Caco-2 (cell line): ENCODE measurements around the gene CCT5. TPM values are rescaled to one million over a fixed set of nuclear protein-coding genes. Genes with fewer than 3 reads are reported as not detected.
A peak's percentile ranks its signal among the peaks of the same experiment; 100 is the strongest.

Experiments
- BruUV-seq: library from RNA; stranded (reverse); fragments of 400-500 nt; replicated peaks from 2 replicates; lab custom pipeline; 2021; lab: Mats Ljungman, UMichigan
- CTCF ChIA-PET: fragments of 300-600 bp; sonication (Branson Sonifier 250); formaldehyde crosslinking; loops from one replicate; lab custom pipeline; 2022; ENCODE audit warnings: antibody characterized with exemption; lab: Charles Lee
- POLR2A ChIA-PET: fragments of 300-600 bp; sonication (Branson Sonifier 250); formaldehyde crosslinking; loops from one replicate; lab custom pipeline; 2022; ENCODE audit warnings: antibody characterized with exemption; lab: Charles Lee
- DNase-seq, 2 experiments: peaks; one replicate each; pipeline versions ENCODE4 v3.0.0 to v3.0.0-alpha.2; 2020 to 2022
- H3K27me3 ChIP-seq: replicated peaks from 2 replicates; pipeline ENCODE4 v1.6.0; 2011; ENCODE audit warnings: low read length; ENCODE audit not compliant: control insufficient read depth, insufficient read depth
- H3K36me3 ChIP-seq: 2 replicates; pipeline ENCODE4 v1.5.1; 2011; ENCODE audit warnings: low read length; ENCODE audit not compliant: control insufficient read depth, insufficient read depth
- H3K4me1 ChIP-seq: fragments of 250-450 bp; sonication (Bioruptor Pico); 2 replicates; pipeline ENCODE4 v1.5.1; 2020; ENCODE audit warnings: mild to moderate bottlenecking
- H3K4me3 ChIP-seq: 2 replicates; pipeline ENCODE4 v1.5.1; 2011; ENCODE audit warnings: low read depth, mild to moderate bottlenecking, control low read depth, low read length
- H3K9me3 ChIP-seq: fragments of 250-450 bp; sonication (Bioruptor Pico); 2 replicates; pipeline ENCODE4 v1.5.1; 2020; ENCODE audit warnings: mild to moderate bottlenecking, moderate library complexity
- H3K27ac Mint-ChIP-seq: one replicate; pipeline ENCODE4 v1.8.0; 2022; ENCODE audit warnings: mixed read lengths; ENCODE audit not compliant: unreplicated experiment
- H3K27me3 Mint-ChIP-seq: one replicate; pipeline ENCODE4 v1.8.0; 2022; ENCODE audit warnings: mixed read lengths; ENCODE audit not compliant: insufficient read depth, unreplicated experiment
- H3K36me3 Mint-ChIP-seq: one replicate; pipeline ENCODE4 v1.8.0; 2022; ENCODE audit warnings: mild to moderate bottlenecking, mixed read lengths; ENCODE audit not compliant: insufficient read depth, unreplicated experiment
- H3K4me1 Mint-ChIP-seq: one replicate; pipeline ENCODE4 v1.8.0; 2022; ENCODE audit warnings: low read depth, mixed read lengths; ENCODE audit not compliant: unreplicated experiment
- H3K4me3 Mint-ChIP-seq: one replicate; pipeline ENCODE4 v1.8.0; 2022; ENCODE audit warnings: mild to moderate bottlenecking, moderate library complexity, mixed read lengths; ENCODE audit not compliant: unreplicated experiment
- H3K9me3 Mint-ChIP-seq: one replicate; pipeline ENCODE4 v1.8.0; 2022; ENCODE audit warnings: mixed read lengths; ENCODE audit not compliant: unreplicated experiment
- intact Hi-C: fragments of 100-400 bp; cut with micrococcal nuclease; formaldehyde crosslinking; loops from one replicate; pipeline ENCODE4 v1.10.0; 2022; ENCODE audit not compliant: unreplicated experiment
- total RNA-seq: library from RNA; stranded (reverse); gene quantifications from 2 replicates; pipeline ENCODE4 v1.2.3, GENCODE V29; 2022
- TF ChIP-seq, protein P1 (sequence below), 2 experiments: fragments of 200-600 bp in 1 of 2; IDR thresholded peaks; 1 replicate in 1 of 2; 2 replicates in 1 of 2; pipeline versions ENCODE4 v1.5.1 to v1.8.0; 2011 to 2022; ENCODE audit warnings: antibody characterized with exemption in 1 of 2, control low read depth in 1 of 2, inconsistent platforms in 1 of 2, low read depth in 1 of 2, low read length in 1 of 2, mild to moderate bottlenecking in 1 of 2, moderate library complexity in 1 of 2; ENCODE audit not compliant: insufficient read depth in 1 of 2, severe bottlenecking in 1 of 2, unreplicated experiment in 1 of 2

The CCT5 gene
- total RNA-seq, 1 experiment from 2014 or later, result 462 TPM

DNA sequence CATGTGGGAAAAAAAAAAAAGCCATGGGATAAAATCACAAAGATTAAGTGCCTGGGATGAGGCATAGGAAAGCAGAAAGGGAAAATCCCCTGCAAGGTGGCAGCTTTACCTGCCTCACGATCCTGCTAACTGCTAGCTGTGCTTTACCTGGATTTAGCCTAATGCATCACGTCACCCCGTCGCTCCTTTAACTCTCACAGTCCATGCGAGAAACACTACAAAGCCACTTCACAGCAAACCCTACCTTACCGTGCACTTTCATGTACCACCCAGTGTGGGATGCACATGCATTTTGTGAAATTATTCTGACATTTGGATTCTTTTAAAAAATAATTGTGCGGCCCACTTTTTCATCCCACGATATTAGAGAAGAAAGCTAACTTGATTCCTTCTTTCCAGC, 31.4 kb upstream of the CCT5 start:
- BruUV-seq, result no TSS peak

DNA sequence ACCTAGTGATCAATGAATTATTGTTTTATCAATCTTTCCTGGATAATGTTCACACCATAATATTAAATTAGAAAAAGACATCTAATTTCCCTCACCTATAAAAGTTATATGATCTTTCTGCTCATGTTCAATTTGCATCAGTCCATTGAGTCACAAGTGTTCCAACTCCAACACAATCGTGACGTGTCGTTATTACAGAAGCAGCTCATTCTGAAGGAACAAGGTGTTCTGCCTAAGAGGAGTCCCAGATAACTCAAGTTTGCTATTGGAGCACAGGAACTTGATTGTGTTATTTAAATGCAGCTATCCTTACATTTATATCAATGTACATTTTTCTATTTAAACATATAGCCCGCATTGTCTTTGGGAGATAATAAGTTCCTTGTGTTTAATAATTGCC, 31.0 kb upstream of the CCT5 start:
- H3K36me3 Mint-ChIP-seq, result peaks cover 7% of the 10 kb centered on the region
- ChIA-PET POLR2A (no interaction called here), CTCF (no interaction called here)
- no peaks in the 10 kb centered on the region for H3K27me3 Mint-ChIP-seq
- Histone ChIP-seq H3K27me3 (no peaks in the 10 kb centered on the region), H3K36me3 (no peaks in the 10 kb centered on the region), H3K9me3 (peaks cover 5% of the 10 kb centered on the region; the same call in 1 of the 2 replicates), H3K4me1 (peaks cover 11% of the 10 kb centered on the region), H3K4me3 (no peak overlapping the region)
- H3K9me3 Mint-ChIP-seq, result peaks cover 7% of the 10 kb centered on the region
- no TSS peak for BruUV-seq
- no peak overlapping the region for H3K4me3 Mint-ChIP-seq
- no peak overlapping the region for H3K27ac Mint-ChIP-seq
- DNase-seq, result no peak
- TF ChIP-seq, protein P1, sequence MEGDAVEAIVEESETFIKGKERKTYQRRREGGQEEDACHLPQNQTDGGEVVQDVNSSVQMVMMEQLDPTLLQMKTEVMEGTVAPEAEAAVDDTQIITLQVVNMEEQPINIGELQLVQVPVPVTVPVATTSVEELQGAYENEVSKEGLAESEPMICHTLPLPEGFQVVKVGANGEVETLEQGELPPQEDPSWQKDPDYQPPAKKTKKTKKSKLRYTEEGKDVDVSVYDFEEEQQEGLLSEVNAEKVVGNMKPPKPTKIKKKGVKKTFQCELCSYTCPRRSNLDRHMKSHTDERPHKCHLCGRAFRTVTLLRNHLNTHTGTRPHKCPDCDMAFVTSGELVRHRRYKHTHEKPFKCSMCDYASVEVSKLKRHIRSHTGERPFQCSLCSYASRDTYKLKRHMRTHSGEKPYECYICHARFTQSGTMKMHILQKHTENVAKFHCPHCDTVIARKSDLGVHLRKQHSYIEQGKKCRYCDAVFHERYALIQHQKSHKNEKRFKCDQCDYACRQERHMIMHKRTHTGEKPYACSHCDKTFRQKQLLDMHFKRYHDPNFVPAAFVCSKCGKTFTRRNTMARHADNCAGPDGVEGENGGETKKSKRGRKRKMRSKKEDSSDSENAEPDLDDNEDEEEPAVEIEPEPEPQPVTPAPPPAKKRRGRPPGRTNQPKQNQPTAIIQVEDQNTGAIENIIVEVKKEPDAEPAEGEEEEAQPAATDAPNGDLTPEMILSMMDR (IDR thresholded peaks at IDR 0.05; ENCODE audit: insufficient read depth in 1 of 2, low read depth in 1 of 2, low read length in 1 of 2, severe bottlenecking in 1 of 2, unreplicated experiment in 1 of 2), result no peak
- intact Hi-C loops, result no loop called here
- peaks cover 14% of the 10 kb centered on the region for H3K4me1 Mint-ChIP-seq

More for the DNA sequence above, 31.4 kb upstream of the CCT5 start:
- H3K4me1 ChIP-seq, result peaks cover 6% of the 10 kb centered on the region; the same call in 1 of the 2 replicates
- TF ChIP-seq, protein P1 (IDR thresholded peaks at IDR 0.05; ENCODE audit: insufficient read depth in 1 of 2, low read depth in 1 of 2, low read length in 1 of 2, severe bottlenecking in 1 of 2, unreplicated experiment in 1 of 2), result no peak
- Mint-ChIP-seq H3K9me3 (peaks cover 3% of the 10 kb centered on the region), H3K4me3 (no peak overlapping the region), H3K36me3 (peaks cover 7% of the 10 kb centered on the region), H3K27me3 (no peaks in the 10 kb centered on the region), H3K27ac (no peak overlapping the region), H3K4me1 (peaks cover 9% of the 10 kb centered on the region)
- intact Hi-C loops, result no loop called here
- no peaks in the 10 kb centered on the region for H3K36me3 ChIP-seq
- no peak for DNase-seq
- no peaks in the 10 kb centered on the region for H3K27me3 ChIP-seq
- H3K9me3 ChIP-seq, result peaks cover under 1% of the 10 kb centered on the region; the same call in 1 of the 2 replicates
- H3K4me3 ChIP-seq, result no peak overlapping the region
- CTCF ChIA-PET, result no interaction called here
- POLR2A ChIA-PET, result no interaction called here

DNA sequence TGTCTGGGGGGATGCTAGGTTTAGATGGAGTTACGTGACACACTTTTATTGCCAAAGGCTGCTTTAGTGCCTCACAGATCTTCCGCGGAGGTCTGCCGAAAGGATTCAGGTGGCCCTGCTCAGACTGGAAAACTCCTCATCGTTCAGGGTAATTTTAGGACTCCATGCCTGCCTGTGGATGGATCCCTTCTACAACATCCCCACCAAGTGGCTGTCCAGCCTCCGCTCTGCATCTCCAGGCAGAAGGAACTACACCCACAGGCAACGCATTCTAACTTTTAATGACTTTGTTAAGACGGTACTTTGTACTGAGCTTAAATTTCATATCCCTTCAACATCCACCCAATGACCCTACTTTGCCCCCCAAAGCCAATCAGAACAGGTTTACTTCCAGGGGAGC, 29.8 kb upstream of the CCT5 start:
- DNase-seq, result peak in 1 of 2 experiments; percentile 38
- H3K9me3 ChIP-seq, result peaks cover 12% of the 10 kb centered on the region
- H3K36me3 ChIP-seq, result no peaks in the 10 kb centered on the region
- intact Hi-C loops, result loop anchor here (2.0 kb wide), 1 partner anchor 73 kb away; no protein-coding TSS in a partner anchor
- no peak overlapping the region for H3K4me3 Mint-ChIP-seq
- H3K4me1 ChIP-seq, result peaks cover 15% of the 10 kb centered on the region
- H3K27me3 Mint-ChIP-seq, result no peaks in the 10 kb centered on the region
- peaks cover 7% of the 10 kb centered on the region for H3K36me3 Mint-ChIP-seq
- TF ChIP-seq, protein P1 (IDR thresholded peaks at IDR 0.05; ENCODE audit: insufficient read depth in 1 of 2, low read depth in 1 of 2, low read length in 1 of 2, severe bottlenecking in 1 of 2, unreplicated experiment in 1 of 2), result peak in 1 of 2 experiments; percentile 43
- no TSS peak for BruUV-seq
- H3K9me3 Mint-ChIP-seq, result peaks cover 15% of the 10 kb centered on the region
- H3K27ac Mint-ChIP-seq, result no peak overlapping the region
- H3K4me1 Mint-ChIP-seq, result peaks cover 15% of the 10 kb centered on the region
- ChIA-PET CTCF (no interaction called here), POLR2A (no interaction called here)
- H3K4me3 ChIP-seq, result no peak overlapping the region
- H3K27me3 ChIP-seq, result no peaks in the 10 kb centered on the region
